ENCODE results near the gene KLHL41. TPM values are rescaled to one million over a fixed set of nuclear protein-coding genes. Genes with fewer than 3 reads are reported as not detected.

Gene KLHL41
- total and polyA plus RNA-seq, 4 donors: 0.10 to 0.33 (median 0.26) TPM

DNA sequence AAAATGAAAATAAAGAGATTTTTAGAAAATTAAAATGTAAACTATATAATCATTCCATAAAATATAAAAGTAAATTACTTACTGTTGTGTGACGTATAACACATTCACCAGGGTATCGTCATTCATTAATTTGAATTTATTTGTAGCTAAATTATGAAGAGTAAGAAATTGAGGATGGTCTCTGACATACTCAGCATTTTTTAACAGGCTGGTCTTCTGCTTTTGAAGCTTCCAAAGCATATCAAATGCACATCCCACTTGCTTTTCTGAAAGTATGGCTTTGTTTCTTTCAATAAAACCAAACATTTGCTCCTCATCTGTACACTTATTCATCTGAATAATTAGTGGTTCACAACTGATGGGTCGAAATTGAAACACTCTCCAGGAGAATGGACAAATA, 62.1 kb downstream of the KLHL41 start:
- no peak for TF ChIP-seq EGR1 (IDR thresholded peaks at IDR 0.05; ENCODE audit: low read depth in 2 of 2)
- TF ChIP-seq TAF1 (conservative IDR thresholded peaks at IDR 0.05): no peak
- TF ChIP-seq, protein P1, sequence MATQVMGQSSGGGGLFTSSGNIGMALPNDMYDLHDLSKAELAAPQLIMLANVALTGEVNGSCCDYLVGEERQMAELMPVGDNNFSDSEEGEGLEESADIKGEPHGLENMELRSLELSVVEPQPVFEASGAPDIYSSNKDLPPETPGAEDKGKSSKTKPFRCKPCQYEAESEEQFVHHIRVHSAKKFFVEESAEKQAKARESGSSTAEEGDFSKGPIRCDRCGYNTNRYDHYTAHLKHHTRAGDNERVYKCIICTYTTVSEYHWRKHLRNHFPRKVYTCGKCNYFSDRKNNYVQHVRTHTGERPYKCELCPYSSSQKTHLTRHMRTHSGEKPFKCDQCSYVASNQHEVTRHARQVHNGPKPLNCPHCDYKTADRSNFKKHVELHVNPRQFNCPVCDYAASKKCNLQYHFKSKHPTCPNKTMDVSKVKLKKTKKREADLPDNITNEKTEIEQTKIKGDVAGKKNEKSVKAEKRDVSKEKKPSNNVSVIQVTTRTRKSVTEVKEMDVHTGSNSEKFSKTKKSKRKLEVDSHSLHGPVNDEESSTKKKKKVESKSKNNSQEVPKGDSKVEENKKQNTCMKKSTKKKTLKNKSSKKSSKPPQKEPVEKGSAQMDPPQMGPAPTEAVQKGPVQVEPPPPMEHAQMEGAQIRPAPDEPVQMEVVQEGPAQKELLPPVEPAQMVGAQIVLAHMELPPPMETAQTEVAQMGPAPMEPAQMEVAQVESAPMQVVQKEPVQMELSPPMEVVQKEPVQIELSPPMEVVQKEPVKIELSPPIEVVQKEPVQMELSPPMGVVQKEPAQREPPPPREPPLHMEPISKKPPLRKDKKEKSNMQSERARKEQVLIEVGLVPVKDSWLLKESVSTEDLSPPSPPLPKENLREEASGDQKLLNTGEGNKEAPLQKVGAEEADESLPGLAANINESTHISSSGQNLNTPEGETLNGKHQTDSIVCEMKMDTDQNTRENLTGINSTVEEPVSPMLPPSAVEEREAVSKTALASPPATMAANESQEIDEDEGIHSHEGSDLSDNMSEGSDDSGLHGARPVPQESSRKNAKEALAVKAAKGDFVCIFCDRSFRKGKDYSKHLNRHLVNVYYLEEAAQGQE (IDR thresholded peaks at IDR 0.05): no peak
- TF ChIP-seq FOXA2 (IDR thresholded peaks at IDR 0.05): no peak
- TF ChIP-seq FOXA1 (IDR thresholded peaks at IDR 0.05): no peak
- no peak for TF ChIP-seq SP1 (IDR thresholded peaks at IDR 0.05)
- TF ChIP-seq, protein P2, sequence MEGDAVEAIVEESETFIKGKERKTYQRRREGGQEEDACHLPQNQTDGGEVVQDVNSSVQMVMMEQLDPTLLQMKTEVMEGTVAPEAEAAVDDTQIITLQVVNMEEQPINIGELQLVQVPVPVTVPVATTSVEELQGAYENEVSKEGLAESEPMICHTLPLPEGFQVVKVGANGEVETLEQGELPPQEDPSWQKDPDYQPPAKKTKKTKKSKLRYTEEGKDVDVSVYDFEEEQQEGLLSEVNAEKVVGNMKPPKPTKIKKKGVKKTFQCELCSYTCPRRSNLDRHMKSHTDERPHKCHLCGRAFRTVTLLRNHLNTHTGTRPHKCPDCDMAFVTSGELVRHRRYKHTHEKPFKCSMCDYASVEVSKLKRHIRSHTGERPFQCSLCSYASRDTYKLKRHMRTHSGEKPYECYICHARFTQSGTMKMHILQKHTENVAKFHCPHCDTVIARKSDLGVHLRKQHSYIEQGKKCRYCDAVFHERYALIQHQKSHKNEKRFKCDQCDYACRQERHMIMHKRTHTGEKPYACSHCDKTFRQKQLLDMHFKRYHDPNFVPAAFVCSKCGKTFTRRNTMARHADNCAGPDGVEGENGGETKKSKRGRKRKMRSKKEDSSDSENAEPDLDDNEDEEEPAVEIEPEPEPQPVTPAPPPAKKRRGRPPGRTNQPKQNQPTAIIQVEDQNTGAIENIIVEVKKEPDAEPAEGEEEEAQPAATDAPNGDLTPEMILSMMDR (IDR thresholded peaks at IDR 0.05; ENCODE audit: low read depth, low read length, missing input control): no peak
- no peak for TF ChIP-seq HNF4A (conservative IDR thresholded peaks at IDR 0.05)
- no peak for TF ChIP-seq GABPA (IDR thresholded peaks at IDR 0.05 in 1 of 2, conservative IDR thresholded peaks at IDR 0.05 in 1 of 2)
- TF ChIP-seq, protein P3, sequence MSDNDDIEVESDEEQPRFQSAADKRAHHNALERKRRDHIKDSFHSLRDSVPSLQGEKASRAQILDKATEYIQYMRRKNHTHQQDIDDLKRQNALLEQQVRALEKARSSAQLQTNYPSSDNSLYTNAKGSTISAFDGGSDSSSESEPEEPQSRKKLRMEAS (IDR thresholded peaks at IDR 0.05): no peak
- no peak for DNase-seq (ENCODE audit: low spot score)
- Histone ChIP-seq H3K9ac (ENCODE audit: low read depth in 1 of 2, low read length in 2 of 2) (no peak overlapping the region), H3K36me3 (ENCODE audit: control insufficient read depth in 4 of 4, insufficient read depth in 3 of 4, low read depth in 1 of 4, low read length in 3 of 4) (no peaks in the 10 kb centered on the region), H3K9me3 (ENCODE audit: control insufficient read depth in 4 of 4, low read length in 3 of 4) (no peaks in the 10 kb centered on the region), H3K4me3 (ENCODE audit: low read depth in 1 of 3, low read length in 3 of 3) (no peak overlapping the region), H3K27ac (ENCODE audit: low read depth in 1 of 2, low read length in 2 of 2) (no peak overlapping the region), H3K4me1 (ENCODE audit: control insufficient read depth in 4 of 4, insufficient read depth in 4 of 4, low read length in 3 of 4) (peaks cover 0 to 9% (median 7%) of the 10 kb centered on the region in 4 donors), H3K27me3 (ENCODE audit: control insufficient read depth in 4 of 4, insufficient read depth in 4 of 4, low read length in 3 of 4) (no peaks in the 10 kb centered on the region)
- 95% methylated on average over 3 of the region's 3 CpGs for WGBS

DNA sequence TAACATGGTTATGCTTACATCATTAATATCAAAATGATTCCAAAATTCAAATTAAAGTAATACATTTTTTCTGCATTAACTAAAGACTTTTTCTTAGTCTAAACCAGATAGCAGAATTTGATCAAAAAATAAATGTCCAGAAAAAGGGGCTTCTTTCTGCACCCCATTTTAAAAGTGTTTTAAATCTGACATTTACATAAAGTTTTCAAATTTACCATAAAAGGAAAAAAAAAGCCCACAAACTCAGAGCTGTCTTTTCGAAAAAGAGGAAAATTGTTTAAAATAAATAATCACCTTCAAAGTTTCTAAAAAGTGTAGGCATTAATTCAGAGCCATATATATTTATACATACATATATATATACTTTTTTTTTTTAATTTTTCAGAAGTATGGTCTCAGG, 62.7 kb downstream of the KLHL41 start:
- TF ChIP-seq, protein P3 (IDR thresholded peaks at IDR 0.05): no peak
- TF ChIP-seq SP1 (IDR thresholded peaks at IDR 0.05) (no peak), RAD21 (IDR thresholded peaks at IDR 0.05) (no peak), HNF4A (conservative IDR thresholded peaks at IDR 0.05) (no peak)
- H3K27ac ChIP-seq (ENCODE audit: low read depth in 1 of 2, low read length in 2 of 2): no peak overlapping the region
- no peaks in the 10 kb centered on the region for H3K27me3 ChIP-seq (ENCODE audit: control insufficient read depth in 4 of 4, insufficient read depth in 4 of 4, low read length in 3 of 4)
- no peak overlapping the region for H3K4me3 ChIP-seq (ENCODE audit: low read depth in 1 of 3, low read length in 3 of 3)
- H3K4me1 ChIP-seq (ENCODE audit: control insufficient read depth in 4 of 4, insufficient read depth in 4 of 4, low read length in 3 of 4): peaks cover 0 to 9% (median 7%) of the 10 kb centered on the region in 4 donors
- H3K36me3 ChIP-seq (ENCODE audit: control insufficient read depth in 4 of 4, insufficient read depth in 3 of 4, low read depth in 1 of 4, low read length in 3 of 4): no peaks in the 10 kb centered on the region
- DNase-seq (ENCODE audit: low spot score): no peak
- H3K9me3 ChIP-seq (ENCODE audit: control insufficient read depth in 4 of 4, low read length in 3 of 4): no peaks in the 10 kb centered on the region
- WGBS: 83% methylated on average over 1 of the region's 1 CpG
- no peak overlapping the region for H3K9ac ChIP-seq (ENCODE audit: low read depth in 1 of 2, low read length in 2 of 2)

DNA sequence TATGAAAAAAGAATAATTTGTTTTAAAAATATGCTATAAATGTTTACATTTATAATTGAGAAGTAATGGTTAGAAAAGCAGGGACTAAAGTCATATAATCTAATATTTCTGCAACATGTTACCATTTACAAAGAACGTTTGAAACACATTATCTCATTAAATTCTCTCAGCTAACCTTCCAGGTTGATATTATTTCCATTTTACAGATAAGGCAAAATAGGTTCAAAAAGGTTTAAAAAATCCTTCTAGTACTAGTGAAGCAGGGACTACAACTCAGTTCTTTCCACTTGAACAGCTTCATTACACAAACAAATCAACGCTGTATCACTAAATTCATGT, 63.3 kb downstream of the KLHL41 start:
- Histone ChIP-seq H3K9me3 (ENCODE audit: control insufficient read depth in 4 of 4, low read length in 3 of 4) (no peaks in the 10 kb centered on the region), H3K4me3 (ENCODE audit: low read depth in 1 of 3, low read length in 3 of 3) (peak overlapping the region; percentile 81 to 94 (median 91)), H3K36me3 (ENCODE audit: control insufficient read depth in 4 of 4, insufficient read depth in 3 of 4, low read depth in 1 of 4, low read length in 3 of 4) (no peaks in the 10 kb centered on the region), H3K27ac (ENCODE audit: low read depth in 1 of 2, low read length in 2 of 2) (no peak overlapping the region), H3K4me1 (ENCODE audit: control insufficient read depth in 4 of 4, insufficient read depth in 4 of 4, low read length in 3 of 4) (peaks cover 0 to 9% (median 7%) of the 10 kb centered on the region in 4 donors), H3K27me3 (ENCODE audit: control insufficient read depth in 4 of 4, insufficient read depth in 4 of 4, low read length in 3 of 4) (no peaks in the 10 kb centered on the region), H3K9ac (ENCODE audit: low read depth in 1 of 2, low read length in 2 of 2) (peak overlapping the region; percentile 11 to 57)
- no peak for DNase-seq (ENCODE audit: low spot score)
- 9% methylated on average over 2 of the region's 2 CpGs for WGBS
- TF ChIP-seq, protein P4, sequence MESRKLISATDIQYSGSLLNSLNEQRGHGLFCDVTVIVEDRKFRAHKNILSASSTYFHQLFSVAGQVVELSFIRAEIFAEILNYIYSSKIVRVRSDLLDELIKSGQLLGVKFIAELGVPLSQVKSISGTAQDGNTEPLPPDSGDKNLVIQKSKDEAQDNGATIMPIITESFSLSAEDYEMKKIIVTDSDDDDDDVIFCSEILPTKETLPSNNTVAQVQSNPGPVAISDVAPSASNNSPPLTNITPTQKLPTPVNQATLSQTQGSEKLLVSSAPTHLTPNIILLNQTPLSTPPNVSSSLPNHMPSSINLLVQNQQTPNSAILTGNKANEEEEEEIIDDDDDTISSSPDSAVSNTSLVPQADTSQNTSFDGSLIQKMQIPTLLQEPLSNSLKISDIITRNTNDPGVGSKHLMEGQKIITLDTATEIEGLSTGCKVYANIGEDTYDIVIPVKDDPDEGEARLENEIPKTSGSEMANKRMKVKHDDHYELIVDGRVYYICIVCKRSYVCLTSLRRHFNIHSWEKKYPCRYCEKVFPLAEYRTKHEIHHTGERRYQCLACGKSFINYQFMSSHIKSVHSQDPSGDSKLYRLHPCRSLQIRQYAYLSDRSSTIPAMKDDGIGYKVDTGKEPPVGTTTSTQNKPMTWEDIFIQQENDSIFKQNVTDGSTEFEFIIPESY (IDR thresholded peaks at IDR 0.05): no peak
- no peak for TF ChIP-seq YY1 (IDR thresholded peaks at IDR 0.05)
- no peak for TF ChIP-seq EGR1 (IDR thresholded peaks at IDR 0.05; ENCODE audit: low read depth in 2 of 2)
- no peak for TF ChIP-seq HNF4A (conservative IDR thresholded peaks at IDR 0.05)
- TF ChIP-seq FOXA1 (IDR thresholded peaks at IDR 0.05): no peak
- TF ChIP-seq, protein P2 (IDR thresholded peaks at IDR 0.05; ENCODE audit: low read depth, low read length, missing input control): no peak
- no peak for TF ChIP-seq SP1 (IDR thresholded peaks at IDR 0.05)
- TF ChIP-seq, protein P3 (IDR thresholded peaks at IDR 0.05): no peak
